ENCODE data around the gene PSMD12.

The PSMD12 gene

GRCh38 chr17:67386965-67387551 lies 20.7 kb upstream of the PSMD12 start:
- DNase-seq (ENCODE audit: low read depth) = peak; percentile 58

DNA sequence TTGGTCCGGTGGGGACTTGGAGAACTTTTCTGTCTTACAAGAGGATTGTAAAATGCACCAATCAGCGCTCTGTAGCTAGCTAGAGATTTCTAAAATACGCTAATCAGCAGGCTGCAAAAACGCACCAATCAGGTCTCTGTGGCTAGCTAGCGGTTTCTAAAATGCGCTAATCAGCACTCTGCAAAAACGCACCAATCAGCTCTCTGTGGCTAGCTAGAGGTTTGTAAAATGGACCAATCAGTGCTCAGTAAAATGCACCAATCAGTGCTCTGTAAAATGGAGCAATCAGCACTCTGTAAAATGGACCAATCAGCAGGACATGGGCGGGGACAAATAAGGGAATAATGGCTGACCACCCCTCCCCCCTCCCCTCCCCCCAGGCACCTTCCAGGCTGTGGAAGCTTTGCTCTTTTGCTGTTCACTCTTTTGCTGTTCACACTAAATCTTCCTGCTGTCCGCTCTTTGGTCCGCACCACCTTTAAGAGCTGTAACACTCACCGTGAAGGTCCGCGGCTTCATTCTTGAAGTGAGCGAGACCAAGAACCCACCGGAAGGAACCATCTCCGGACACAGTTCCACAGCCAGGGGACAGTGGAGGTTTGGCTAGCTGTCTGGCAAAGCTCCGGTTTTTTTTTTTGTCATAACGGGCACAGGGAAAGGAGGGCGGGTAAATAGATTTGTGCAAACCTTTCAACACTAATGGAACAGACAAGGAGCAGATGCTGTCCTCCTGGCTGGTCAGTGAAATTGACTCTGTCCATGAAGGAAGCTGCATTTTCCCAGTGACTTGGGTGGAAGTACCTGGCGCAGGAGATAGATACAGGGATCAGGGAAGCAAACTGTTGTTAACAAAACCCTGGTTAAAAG lies 19.0 kb upstream of the PSMD12 start:
- DNase-seq (ENCODE audit: low read depth) = no peak

GRCh38 chr17:67381929-67382257 lies 15.5 kb upstream of the PSMD12 start:
- DNase-seq (ENCODE audit: low read depth) = no peak

DNA sequence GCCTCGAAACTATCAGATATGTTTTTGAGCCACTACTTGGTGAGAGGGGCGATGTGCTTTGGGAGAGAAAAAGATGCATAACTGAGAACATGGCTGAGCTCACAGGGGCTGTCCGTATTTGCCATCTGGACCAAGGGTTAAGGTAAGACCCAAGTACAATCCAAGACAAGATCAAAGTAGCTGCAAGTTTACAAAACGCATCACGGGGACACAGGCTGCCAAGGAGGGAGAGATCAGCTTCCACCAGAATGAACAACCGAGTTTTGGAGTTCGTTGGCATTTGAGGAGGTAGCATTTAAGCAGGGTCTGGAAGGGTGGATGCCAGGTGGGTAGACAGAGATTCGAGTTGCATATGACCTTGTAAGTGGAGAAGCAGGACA lies 12.9 kb upstream of the PSMD12 start:
- DNase-seq (ENCODE audit: low read depth) = no peak

GRCh38 chr17:67378454-67379250 lies 12.3 kb upstream of the PSMD12 start:
- DNase-seq (ENCODE audit: low read depth) = peak; percentile 72

DNA sequence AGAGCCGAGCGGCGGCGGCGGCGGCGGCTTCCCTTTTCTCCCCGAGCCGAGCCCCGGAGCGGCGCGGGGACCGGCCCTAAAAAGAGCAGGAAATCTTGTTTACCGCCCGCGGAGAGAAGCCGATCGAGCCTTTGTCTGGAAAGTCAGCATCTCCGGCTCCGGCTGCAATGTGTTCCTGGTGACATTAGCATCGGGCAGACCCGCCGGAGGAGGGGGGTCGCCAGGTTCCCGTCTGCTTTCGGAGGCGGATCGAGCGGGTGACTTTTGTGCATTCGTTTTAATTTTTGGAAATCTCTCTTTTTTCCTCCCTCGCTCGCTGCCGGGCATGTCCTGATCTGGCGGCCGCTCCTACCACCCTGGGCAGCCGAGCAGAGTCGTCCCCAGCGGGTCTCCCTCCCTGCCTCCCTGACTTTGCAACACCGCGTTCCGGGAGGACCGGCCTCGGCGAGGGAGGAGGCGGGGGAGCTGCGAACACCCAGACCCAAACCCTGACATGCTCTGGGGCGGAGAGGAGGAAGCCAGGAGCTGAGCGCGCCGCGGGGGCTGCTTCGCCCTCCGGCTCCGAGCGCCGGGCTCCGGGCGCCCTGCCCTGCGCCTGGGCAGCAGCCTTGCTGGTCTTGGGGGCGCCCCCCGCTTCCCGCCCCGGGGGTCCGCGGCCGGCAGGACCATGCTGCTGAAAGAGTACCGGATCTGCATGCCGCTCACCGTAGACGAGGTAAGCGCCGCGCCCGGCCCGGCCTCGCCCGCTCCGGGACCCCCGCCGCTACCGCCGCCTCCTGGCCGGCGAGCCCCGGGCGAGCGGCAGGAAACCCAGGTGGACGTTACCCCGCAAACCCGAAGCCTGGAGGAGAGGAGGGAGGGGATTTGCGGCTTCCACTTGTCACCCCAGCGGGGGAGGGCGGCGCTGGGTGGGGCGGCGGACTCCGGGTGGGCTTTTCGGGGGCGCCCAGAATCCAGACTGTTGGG lies 11.4 kb upstream of the PSMD12 start:
- DNase-seq (ENCODE audit: low read depth) = peak; percentile 38

DNA sequence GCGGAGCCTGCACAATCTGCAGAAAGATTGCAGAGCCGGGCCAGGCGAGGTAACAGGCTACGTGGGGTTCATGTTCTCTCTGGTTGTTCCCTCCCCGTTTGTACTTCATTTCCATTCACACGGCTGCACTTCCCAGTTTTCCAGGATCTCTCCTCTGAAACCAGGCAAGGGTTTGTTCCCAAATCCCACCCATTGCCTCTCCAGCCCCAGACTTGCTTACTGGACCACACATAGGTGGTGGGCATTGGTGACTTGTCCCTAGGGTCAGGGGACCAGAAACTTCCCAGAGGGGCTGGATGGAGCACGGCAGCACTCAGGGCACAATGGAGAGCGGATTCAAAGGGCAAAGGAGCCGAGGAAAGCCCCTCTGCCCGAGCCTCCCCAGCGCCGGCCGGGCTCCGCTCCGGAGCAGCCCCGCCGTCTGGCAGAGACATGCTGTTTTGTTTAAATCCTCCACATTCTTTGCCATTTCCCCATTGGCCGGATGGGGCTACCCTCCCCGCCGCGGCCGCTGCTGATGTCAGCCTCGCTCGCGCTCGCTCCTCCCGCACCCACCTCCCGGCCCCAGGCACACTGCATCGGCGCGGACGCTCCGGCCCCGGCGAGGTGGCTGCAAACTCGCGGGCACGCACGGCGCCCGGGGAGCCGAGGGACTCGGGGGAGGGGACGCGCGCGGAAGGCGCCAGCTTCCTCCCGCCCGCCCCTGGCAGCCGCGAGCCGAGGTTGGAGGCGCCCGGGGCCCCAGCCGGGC lies 10.5 kb upstream of the PSMD12 start, which contains the start of gene PITPNC1:
PITPNC1 (plus strand) TSS at position 545 of the 751 bp plus-strand sequence.
- peak; percentile 81 for DNase-seq (ENCODE audit: low read depth)

DNA sequence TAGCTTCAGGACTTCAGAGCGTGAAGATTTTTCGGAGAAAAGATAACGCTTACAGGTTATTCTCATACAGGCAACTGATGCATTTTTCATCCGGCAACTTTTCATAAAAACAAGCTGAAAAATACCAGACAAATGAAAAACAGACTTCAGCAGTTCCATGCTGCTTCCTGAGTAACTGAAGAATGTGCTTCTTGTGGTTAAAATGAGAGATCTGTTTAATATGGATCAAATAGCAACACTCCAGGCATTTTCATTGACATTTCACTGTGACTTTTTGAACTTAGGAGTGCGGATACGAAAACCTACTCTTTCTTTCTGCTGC lies 10.0 kb upstream of the PSMD12 start:
- no peak for DNase-seq (ENCODE audit: low read depth)

GRCh38 chr17:67375716-67376115 lies 9.3 kb upstream of the PSMD12 start:
- no peak for DNase-seq (ENCODE audit: low read depth)

DNA sequence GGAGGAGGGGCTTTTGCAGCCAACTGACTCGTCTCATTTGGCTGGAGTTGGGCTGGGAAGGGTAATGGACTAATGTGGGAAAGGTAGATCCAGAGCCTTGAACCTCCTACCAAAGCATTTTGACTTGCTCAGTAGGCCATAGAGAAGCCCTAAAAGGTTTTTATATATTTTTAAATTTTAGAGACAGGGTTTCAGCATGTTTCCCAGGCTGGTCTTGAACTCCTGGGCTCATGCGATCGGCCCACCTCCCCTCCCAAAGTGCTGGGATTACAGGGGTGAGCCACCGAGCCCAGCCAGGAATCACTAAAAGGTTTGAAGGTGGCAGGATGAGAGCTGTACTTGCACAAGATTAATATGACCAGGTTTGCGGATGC lies 8.7 kb upstream of the PSMD12 start:
- DNase-seq (ENCODE audit: low read depth) = no peak

GRCh38 chr17:67374329-67375053 lies 8.1 kb upstream of the PSMD12 start:
- peak; percentile 79 for DNase-seq (ENCODE audit: low read depth)

DNA sequence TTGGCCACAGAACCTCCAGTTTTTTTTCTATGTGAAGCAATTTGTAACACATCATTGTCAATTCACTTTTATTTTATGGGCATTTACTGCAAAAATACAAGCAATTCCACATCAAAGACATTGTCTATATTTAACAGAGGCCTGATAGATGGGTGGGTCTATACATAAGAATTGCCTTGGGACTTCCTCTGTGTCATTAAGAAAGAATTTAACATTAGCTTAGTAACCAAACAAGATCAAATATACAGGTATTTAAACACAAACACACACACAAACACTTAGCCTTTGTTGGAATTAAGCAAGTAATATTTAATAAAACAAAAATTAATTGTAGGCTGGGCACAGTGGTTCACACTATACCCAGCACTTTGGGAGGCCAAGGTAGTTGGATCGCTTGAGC lies 6.4 kb upstream of the PSMD12 start:
- DNase-seq (ENCODE audit: low read depth) = no peak

DNA sequence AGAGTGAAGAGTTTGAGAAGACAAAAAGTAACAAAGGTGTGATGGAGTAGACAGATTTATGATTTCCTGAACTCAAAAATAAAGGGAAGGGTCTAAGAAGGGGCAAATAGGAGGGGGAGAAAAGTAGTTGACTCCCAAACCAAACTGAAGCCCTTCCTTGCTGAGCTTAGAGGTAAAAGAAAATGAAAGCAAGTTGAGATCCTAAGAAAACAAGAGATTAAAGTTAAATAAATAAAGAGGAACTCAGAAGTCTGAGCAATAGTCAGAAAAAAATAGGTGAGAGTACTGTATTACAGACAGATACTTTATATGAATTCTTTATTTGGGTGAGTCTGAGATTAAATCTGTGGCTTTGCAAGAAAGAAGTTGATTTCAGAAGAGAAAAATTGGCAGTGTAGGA lies 3.3 kb upstream of the PSMD12 start:
- DNase-seq (ENCODE audit: low read depth) = no peak

DNA sequence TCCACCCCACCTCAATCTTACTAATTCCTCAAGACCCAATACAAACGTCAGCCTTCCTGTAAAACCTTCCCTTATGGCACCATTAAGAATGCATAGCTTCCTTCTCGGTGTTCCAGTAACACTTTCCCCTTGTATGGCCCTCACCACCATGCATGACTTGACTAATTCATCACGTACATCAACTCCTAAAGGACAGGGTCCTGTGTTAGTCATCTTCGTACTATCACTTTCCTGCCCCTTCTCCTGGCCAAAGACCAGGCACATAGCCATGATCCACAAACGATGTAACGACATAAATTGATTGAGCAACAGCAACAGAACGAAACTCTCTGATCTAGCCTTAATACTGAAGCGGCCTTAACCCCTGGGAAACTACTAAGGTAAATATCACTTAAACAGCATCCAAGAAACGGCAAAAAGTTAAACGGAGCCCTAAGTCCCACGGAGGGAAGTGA lies 612 bp downstream of the PSMD12 start:
- peak; percentile 29 for DNase-seq (ENCODE audit: low read depth)

- DNase-seq (ENCODE audit: low read depth) = no peak
These were observed 1.3 kb downstream of the PSMD12 start for GRCh38 chr17:67364847-67365737.

DNA sequence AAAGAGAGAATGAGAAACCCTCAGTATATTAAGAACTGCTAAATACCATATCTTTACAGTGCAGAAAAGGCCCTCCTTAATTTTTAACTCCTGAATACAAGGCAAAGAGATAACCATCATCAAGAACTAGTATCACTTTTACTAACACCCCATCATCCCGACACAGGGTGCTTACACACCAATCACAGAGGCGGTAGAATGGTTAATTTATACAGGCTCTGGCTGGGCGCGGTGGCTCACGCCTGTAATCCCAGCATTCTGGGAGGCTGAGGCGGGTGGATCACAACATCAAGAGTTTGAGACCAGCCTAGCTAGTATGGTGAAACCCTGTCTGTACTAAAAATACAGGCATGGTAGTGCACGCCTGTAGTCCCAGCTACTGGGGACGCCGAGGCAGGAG lies 4.2 kb downstream of the PSMD12 start:
- no peak for DNase-seq (ENCODE audit: low read depth)

- no peak for DNase-seq (ENCODE audit: low read depth)
These were observed 5.5 kb downstream of the PSMD12 start for GRCh38 chr17:67360880-67361279.

- DNase-seq (ENCODE audit: low read depth) = no peak
These were observed 6.2 kb downstream of the PSMD12 start for GRCh38 chr17:67359960-67360791.

GRCh38 chr17:67358612-67359011 lies 7.8 kb downstream of the PSMD12 start:
- no peak for DNase-seq (ENCODE audit: low read depth)
